ENCODE measurements around the gene FOXB2. TPM values are rescaled to one million over a fixed set of nuclear protein-coding genes. Genes with fewer than 3 reads are reported as not detected.

FOXB2 gene
- polyA plus RNA-seq, 3 donors, result not detected

GRCh38 chr9:77014597-77015263 is 4.7 kb upstream of the FOXB2 start:
- no peak for DNase-seq (ENCODE audit: extremely low read depth in 1 of 11, low read depth in 9 of 11, low spot score in 4 of 11)

DNA sequence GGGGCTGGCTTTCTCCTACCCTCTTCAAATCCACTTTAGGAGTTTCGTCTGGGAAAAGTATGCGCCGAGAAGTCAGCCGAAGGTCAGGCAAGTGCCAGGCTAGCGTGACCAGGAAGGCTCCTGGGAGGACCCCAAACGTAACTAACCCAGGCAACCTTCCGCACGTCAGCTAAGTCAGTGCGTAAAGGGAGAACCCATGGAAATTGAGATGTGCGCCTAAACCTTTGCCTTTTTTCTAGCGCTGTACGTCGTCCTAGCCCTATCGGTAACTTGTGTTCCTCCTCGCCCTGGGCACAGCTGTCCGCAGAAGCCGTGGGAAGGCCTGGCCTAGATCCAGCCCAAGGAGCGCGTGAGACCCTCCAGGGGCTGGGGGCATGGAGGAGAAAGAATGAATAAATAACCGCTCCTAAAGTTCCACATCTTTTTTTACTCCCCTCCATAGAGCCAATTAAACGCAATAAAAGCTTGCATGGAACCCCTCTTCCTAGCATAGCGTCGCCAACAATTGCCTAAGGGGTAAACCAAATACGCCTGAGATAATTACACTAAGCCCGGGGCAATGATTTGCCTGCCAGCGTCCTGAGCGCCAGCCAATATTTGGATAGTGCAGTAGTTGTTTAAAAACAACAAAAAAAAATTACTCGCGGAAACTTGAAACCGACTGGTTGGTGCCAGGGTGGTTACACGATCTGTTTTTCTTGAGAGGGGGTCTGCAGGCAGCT is 4.0 kb upstream of the FOXB2 start:
- DNase-seq (ENCODE audit: extremely low read depth in 1 of 11, low read depth in 9 of 11, low spot score in 4 of 11), result no peak

DNA sequence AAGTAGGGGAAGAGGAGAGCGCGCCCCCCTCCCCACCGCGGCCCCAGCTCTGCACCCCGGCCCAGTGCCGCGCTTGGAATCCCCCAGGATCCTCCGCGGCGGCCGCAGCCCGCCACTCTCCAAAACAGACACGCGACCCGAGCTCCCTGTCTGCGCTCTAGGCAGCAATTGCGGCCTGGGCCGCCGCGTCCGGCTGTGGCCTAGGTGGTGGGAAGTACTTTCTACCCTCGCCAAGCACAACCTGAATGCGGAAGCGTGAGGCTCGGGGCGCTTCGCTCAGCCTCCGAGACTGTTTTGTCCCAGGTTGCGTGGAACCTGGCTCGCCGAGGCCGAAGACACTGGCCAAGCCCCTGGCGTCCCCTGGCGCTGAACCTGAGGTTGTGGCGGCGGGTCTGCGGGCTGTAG is 3.3 kb upstream of the FOXB2 start:
- DNase-seq (ENCODE audit: extremely low read depth in 1 of 11, low read depth in 9 of 11, low spot score in 4 of 11), result no peak

DNA sequence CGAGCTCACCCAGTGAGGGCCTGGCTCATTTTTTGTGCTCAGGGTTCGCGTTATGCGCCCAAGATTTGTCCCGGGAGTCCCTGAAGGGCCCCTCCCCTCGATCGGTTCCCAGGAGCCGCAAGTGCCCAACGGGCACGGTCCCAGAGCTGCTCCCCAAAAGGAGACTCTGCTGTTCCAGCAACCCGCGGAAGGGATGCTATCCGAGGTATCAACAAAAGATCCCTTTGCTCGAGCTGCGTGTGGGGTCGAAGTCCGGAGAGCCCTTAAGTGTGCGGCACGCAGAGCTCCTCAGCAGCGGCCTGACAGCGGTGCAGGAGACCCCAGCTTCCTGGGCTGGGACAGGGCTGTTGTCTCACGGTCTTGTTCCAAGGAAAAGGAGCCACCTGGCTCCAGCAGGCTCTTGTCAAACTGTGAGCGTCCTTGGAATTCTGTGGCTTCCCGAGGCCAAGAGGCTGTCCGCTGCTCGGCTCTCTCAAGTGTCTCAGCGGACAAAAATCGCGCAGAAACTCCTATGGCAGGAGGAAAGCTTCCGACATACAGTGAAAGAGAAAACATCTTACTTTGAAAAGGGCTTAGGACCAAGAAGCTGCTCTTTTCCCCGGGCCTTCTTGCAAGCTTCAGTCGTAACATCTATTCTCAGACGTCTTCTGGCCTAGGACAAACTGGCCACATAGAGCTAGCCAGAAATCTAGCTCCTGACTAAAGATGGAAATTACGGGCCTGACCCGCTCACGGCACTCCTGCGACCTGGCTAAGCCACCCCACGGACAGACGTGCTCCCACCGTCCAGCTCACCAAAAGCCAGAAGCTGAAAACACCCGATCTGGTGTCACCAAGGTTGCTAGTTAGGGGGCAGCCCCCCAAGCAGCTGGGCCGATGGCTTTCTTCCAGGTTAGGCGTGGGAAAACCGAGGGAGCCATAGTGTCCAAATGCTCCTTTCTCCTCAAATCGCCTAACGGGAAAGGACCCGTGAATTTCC is 2.6 kb upstream of the FOXB2 start:
- DNase-seq (ENCODE audit: extremely low read depth in 1 of 11, low read depth in 9 of 11, low spot score in 4 of 11), result no peak

DNA sequence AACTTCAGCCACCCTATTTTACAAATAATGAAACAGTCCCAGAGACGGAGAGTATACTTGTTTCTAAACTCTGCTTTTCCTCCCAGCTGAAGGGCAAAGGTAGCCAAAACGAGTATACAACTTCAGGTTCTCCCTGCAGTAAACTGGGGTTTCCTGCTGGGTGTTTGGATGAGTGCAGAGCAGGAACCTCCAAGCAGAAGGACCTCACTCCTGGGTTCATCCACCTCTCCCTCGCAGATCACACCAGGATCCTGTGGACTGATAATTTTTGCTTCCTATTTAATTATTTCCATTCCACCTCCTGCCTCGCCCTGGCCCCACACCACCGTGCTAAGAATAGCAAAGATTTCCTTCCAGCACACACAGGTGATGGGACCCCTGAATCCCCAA is 2.0 kb upstream of the FOXB2 start:
- DNase-seq (ENCODE audit: extremely low read depth in 1 of 11, low read depth in 9 of 11, low spot score in 4 of 11), result no peak

DNA sequence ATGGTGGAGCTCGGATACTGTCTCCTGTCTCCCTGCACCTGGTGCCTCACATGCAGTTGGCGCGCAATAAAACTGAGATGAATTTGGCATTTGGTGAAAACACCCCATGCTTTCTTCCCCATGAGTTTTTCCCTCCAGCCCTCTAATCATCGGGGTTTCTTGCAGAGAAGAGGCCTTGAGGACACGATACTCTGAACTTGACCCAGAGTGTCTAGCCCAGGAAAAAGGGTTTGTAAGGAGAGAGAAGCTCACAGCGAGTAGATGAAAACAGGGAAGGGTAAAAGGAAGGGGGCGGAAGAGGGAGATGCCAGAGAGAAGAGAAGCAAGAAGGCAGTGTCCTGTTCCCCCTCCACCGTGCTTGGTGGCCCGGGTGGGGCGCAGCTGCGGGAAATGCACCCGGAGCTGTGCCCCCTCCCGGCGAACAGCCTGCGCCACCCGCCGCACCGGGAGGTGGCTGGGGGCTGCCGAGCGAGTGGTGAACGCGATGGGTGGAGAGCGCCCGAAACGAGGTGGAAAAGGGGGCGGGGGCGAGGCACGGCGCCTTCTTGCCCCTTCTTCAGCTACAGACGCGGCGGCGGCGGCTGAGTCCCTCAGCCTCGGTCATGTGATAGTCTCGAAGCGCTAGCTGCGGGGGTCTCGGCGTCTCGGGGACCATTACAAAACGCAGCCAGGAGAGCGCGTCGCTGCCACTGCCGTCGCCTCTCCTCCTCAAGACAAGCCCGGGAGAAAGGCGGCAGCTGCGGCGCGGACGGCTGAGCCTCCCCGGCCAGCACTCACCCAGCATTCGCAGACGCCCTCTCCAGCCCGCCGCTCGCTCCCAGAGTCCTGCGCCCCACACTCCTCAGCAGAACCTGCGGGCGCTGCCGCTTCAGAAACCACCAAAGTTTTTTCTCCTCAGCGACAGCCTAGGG is 1.1 kb upstream of the FOXB2 start:
- DNase-seq (ENCODE audit: extremely low read depth in 1 of 11, low read depth in 9 of 11, low spot score in 4 of 11), result no peak

- no peak for DNase-seq (ENCODE audit: extremely low read depth in 1 of 11, low read depth in 9 of 11, low spot score in 4 of 11)
These were observed 553 bp upstream of the FOXB2 start for GRCh38 chr9:77018969-77019235.

- no peak for DNase-seq (ENCODE audit: extremely low read depth in 1 of 11, low read depth in 9 of 11, low spot score in 4 of 11)
These were observed 514 bp downstream of the FOXB2 start for GRCh38 chr9:77019926-77020412.

DNA sequence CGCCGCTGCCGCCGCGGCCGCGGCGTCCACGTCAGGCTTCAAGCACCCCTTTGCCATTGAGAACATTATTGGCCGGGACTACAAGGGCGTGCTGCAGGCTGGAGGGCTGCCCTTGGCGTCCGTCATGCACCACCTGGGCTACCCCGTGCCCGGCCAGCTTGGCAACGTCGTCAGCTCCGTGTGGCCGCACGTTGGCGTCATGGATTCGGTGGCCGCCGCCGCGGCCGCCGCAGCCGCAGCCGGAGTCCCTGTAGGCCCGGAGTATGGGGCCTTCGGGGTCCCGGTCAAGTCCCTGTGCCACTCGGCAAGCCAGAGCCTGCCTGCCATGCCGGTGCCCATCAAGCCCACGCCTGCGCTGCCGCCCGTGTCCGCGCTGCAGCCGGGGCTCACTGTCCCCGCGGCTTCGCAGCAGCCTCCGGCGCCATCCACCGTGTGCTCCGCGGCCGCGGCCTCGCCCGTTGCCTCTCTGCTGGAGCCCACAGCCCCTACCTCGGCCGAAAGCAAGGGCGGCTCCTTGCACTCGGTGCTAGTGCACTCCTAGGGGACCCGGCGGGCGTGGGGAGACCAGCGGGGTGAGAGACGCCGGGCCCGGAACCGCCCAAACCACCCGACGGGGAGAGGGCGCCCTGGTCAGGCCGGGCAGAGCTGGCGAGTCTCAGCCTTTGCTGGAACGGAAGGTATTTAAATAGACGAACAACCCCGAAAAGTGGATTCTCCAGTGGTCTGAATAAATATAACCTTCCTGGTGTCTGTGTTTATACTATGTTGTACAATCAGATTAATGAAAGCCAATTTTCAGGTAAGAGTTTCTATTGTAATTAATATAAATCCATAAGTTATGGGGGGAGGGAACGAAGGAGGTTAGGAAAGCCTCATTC is 1.2 kb downstream of the FOXB2 start:
- DNase-seq (ENCODE audit: extremely low read depth in 1 of 11, low read depth in 9 of 11, low spot score in 4 of 11), result no peak

DNA sequence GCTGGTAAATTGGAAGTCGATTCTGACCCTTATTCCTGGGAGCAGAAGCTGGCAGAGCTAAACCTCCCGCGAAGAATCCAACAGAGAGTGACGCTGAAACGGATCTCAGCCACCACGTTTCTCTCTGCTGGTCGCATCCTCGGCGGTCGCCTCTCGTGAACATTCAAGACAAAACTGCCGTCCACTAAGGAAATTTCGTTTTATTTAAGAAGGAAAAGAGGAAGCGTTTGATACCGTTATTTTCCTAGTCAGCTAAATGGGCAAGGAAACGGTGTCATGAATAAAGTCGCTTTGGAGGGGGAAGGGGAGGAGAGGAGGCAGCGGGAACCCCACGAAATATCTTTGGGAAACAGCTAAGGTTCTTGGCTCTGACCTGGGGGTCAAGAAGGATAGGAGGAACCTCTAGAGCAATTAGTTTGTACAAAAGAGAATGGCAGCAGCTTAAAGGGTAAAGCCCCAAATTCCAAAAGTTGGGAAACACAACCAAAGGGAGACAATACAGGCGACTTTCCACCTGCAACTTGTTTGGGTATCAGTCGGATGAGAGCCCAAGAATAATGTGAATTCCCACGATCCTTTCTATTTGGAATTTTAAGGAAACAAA is 1.9 kb downstream of the FOXB2 start:
- no peak for DNase-seq (ENCODE audit: extremely low read depth in 1 of 11, low read depth in 9 of 11, low spot score in 4 of 11)

DNA sequence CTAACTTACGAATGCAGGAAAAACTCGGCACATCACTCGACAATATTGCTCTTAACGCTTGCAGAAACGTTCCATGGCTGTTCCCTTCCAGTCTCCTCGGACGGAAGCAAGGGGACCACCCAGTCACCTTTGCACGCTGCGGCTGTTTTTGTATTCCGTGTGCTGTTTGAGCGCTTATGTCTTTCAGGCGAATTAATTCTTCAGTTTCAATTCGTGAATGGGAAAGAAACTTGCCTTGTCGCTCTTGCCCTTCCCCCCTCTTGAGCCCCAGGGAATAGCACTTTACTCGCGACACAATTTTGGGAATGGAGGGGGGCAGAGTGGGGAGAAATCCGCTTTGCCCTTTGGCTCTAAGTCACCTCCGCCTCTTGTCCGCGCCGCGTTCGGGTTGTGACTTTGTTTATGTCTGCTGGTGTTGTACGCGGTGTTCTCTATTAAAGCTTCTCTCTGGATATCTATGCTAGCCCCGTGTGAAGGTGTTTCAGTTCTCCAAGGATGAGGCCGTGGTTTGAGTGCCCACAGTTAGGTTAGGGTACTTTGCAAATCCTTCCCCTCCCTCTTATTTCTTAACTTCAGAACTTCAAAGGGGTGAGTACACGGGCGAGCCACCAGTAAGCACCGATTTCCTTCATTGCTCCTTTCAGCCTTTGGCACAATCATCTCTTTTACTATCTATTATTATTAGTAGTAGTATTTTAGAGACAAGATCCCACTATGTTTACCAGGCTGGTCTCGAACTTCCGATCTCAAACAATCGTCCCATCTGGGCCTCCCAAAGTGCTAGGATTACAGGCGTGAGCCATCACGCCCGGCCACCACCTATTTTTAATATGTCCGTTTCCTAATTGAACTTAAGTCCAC is 2.7 kb downstream of the FOXB2 start:
- no peak for DNase-seq (ENCODE audit: extremely low read depth in 1 of 11, low read depth in 9 of 11, low spot score in 4 of 11)

- DNase-seq (ENCODE audit: extremely low read depth in 1 of 11, low read depth in 9 of 11, low spot score in 4 of 11), result no peak
These were observed 3.5 kb downstream of the FOXB2 start for GRCh38 chr9:77022783-77023440.

DNA sequence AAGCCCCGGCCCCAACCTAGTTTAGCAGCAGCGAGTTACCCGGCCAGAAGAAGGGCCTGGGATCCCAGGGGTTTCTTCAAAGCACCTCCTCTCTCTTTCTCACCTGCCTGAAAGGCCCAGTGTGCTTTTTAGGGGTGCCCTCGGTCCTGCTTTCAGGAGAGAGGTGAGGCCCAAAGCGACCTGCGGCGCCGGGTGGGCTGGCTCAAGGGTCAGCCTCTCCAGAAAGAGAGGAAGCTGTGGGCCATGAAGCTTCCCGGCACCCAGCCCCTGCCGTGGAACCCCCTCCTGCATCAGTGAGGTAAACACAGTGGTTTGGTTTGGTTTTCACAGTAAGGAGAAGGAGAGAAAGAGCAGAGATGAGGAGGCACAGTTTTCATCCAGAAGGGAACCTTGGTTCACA is 4.3 kb downstream of the FOXB2 start:
- no peak for DNase-seq (ENCODE audit: extremely low read depth in 1 of 11, low read depth in 9 of 11, low spot score in 4 of 11)

GRCh38 chr9:77024776-77025545 is 5.5 kb downstream of the FOXB2 start:
- DNase-seq (ENCODE audit: extremely low read depth in 1 of 11, low read depth in 9 of 11, low spot score in 4 of 11), result no peak

DNA sequence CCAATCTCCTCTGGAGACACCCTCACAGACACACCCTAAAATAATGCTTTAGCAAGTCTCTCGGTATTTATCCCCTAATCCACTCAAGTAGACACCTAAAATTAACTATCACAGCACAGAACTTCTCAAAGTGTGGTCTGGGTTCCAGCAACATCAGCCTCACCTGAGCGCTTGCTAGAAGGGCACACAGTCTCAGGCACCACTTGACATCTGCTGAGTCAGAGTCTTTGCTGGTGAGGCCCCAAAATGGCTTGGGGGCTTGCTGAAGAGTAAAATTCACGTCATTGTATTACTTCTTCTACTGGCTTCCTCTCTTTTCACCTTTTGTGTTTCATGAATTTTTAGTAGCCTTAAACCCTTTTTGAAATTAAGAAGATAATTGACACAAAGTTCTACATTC is 9.0 kb downstream of the FOXB2 start:
- no peak for DNase-seq (ENCODE audit: extremely low read depth in 1 of 11, low read depth in 9 of 11, low spot score in 4 of 11)

DNA sequence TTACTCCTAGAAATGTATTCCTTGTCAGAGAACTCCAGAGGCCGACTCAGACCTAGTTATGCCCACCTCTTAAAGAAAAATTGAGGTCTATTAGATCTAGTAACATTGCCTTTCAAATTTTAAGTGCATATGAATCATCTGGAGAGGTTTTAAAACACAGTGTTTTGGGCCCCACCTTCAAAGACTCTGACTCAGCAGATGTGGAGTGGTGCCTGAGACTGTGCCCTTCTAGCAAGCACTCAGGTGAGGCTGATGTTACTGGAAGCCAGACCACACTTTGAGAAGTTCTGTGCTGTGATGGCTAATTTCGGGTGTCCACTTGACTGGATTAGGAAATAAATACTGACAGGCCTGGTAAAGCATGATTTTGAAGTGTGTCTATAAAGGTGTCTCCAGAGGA is 10.6 kb downstream of the FOXB2 start:
- no peak for DNase-seq (ENCODE audit: extremely low read depth in 1 of 11, low read depth in 9 of 11, low spot score in 4 of 11)

All from renal cortex interstitium (tissue), 11 donors.